Psoas muscle (tissue), 8 donors: ENCODE results near the gene ARHGEF26. TPM values are rescaled to one million over a fixed set of nuclear protein-coding genes. Genes with fewer than 3 reads are reported as not detected.

Source experiments
- ATAC-seq, 4 donors: fragments of 200-7000 bp; cut with Tn5 transposase; one replicate each; pipeline ENCODE4 v1.9.1; 2020; ENCODE audit warnings: moderate library complexity in 3 of 4, mild to moderate bottlenecking in 2 of 4
- DNase-seq, 2 donors: peaks; one replicate each; pipeline ENCODE4 v3.0.0-alpha.2; 2020
- H3K27ac ChIP-seq: fragments of 200-600 bp; one replicate; pipeline ENCODE4 v1.8.0; 2022
- H3K27me3 ChIP-seq, 3 donors: fragments of 200-600 bp in 1 of 3; one replicate each; pipeline versions ENCODE4 v1.6.1 to v1.8.0; 2013 to 2022; ENCODE audit warnings: low read length in 2 of 3, mild to moderate bottlenecking in 2 of 3, moderate library complexity in 1 of 3; ENCODE audit not compliant: insufficient read depth in 3 of 3
- H3K36me3 ChIP-seq, 2 donors: fragments of 200-600 bp in 1 of 2; one replicate each; pipeline versions ENCODE4 v1.6.1 to v1.8.0; 2013 to 2022; ENCODE audit warnings: low read depth in 1 of 2, mild to moderate bottlenecking in 1 of 2, moderate library complexity in 1 of 2; ENCODE audit not compliant: insufficient read depth in 1 of 2
- H3K4me1 ChIP-seq: fragments of 200-600 bp; one replicate; pipeline ENCODE4 v1.8.0; 2022
- H3K4me3 ChIP-seq: fragments of 200-600 bp; one replicate; pipeline ENCODE4 v1.8.0; 2022; ENCODE audit warnings: mild to moderate bottlenecking
- H3K9me3 ChIP-seq: fragments of 200-600 bp; one replicate; pipeline ENCODE4 v1.8.0; 2022
- CTCF ChIP-seq: fragments of 200-600 bp; IDR thresholded peaks from one replicate; pipeline ENCODE4 v1.8.0; 2022; ENCODE audit warnings: antibody characterized with exemption
- WGBS, 3 donors: extraction: QIAGEN DNeasy Blood & Tissue Kit; methylation state at CpG; one replicate each; pipeline versions ENCODE4 v1.1.6 to v1.1.7; 2013; 5-methylcytosine and 5-hydroxymethylcytosine counted together
- intact Hi-C, 2 donors: fragments of 100-400 bp; cut with DNase I; formaldehyde crosslinking; loops; one replicate each; pipeline versions ENCODE4 v1.11.0 to v1.14.2; 2022
- polyA plus RNA-seq, 3 donors: library from polyadenylated mRNA; stranded (reverse); fragments of 200-250 nt; gene quantifications; one replicate each; pipeline ENCODE4 v1.2.3, GENCODE V29; 2013
- total RNA-seq, 4 donors: library from RNA; stranded (reverse); fragmentation: NEBNext Ultra II Directional in 2 of 4; extraction: Animal tissue kit (Norgen Biotek cat#: 25700) in 2 of 4; gene quantifications; one replicate each; pipeline versions ENCODE4 v1.2.1 to v1.2.4, GENCODE V29; 2021 to 2023
- donor health status: healthy with polysubstance abuse.
- donor health status: DM: no; HTN: no; CAD: no; lungs with moderate emphysema.
- donor health status: Bipolar disorder and iron deficiency.
- donor health status: healthy.
- donor health status: DM: yes; HTN: yes; CAD: no.
- donor health status: DM: no; HTN: no; CAD: no.
- donor health status: DM: no; HTN: no; CAD: no.
- donor health status: DM: yes; HTN: yes; CAD: no.

The ARHGEF26 gene
- total and polyA plus RNA-seq, 7 donors = 0.35 to 1.8 (median 0.42) TPM

GRCh38 chr3:154294016-154294415, 172.8 kb downstream of the ARHGEF26 start:
- Histone ChIP-seq H3K27ac (no peak overlapping the region), H3K36me3 (peaks cover 4 to 89% of the 10 kb centered on the region in 2 donors), H3K27me3 (no peaks in the 10 kb centered on the region), H3K4me3 (no peak overlapping the region), H3K4me1 (no peaks in the 10 kb centered on the region), H3K9me3 (no peaks in the 10 kb centered on the region)
- intact Hi-C loops = no loop called here
- TF ChIP-seq CTCF = no peak
- WGBS, 3 donors = 98 to 100% (median 99%) methylated on average over 2 of the region's 2 CpGs
- no peak for ATAC-seq
- DNase-seq = no peak

- Histone ChIP-seq H3K9me3 (no peaks in the 10 kb centered on the region), H3K36me3 (peaks cover 2 to 100% of the 10 kb centered on the region in 2 donors), H3K4me3 (no peak overlapping the region), H3K27me3 (no peaks in the 10 kb centered on the region), H3K27ac (no peak overlapping the region), H3K4me1 (no peaks in the 10 kb centered on the region)
- ATAC-seq = no peak
- TF ChIP-seq CTCF = no peak
- 89 to 92% (median 91%) methylated on average over 3 of the region's 3 CpGs for WGBS, 3 donors
- intact Hi-C loops = no loop called here
- DNase-seq = no peak
Observed at GRCh38 chr3:154301561-154301960, 180.4 kb downstream of the ARHGEF26 start.

- Histone ChIP-seq H3K4me1 (peaks cover 14% of the 10 kb centered on the region), H3K27ac (no peak overlapping the region)
Observed at GRCh38 chr3:154304116-154304786, 183.1 kb downstream of the ARHGEF26 start.

GRCh38 chr3:154304936-154305335, 183.7 kb downstream of the ARHGEF26 start:
- Histone ChIP-seq H3K4me1 (peaks cover 14% of the 10 kb centered on the region), H3K4me3 (no peak overlapping the region), H3K36me3 (peaks cover 2 to 94% of the 10 kb centered on the region in 2 donors), H3K9me3 (no peaks in the 10 kb centered on the region), H3K27me3 (no peaks in the 10 kb centered on the region), H3K27ac (no peak overlapping the region)
- no peak for TF ChIP-seq CTCF
- intact Hi-C loops = no loop called here
- 94 to 98% (median 96%) methylated on average over 3 of the region's 3 CpGs for whole genome bisulfite sequencing, 3 donors
- ATAC-seq (no peak), DNase-seq (no peak)

More at GRCh38 chr3:154304116-154304786, 183.1 kb downstream of the ARHGEF26 start:
- H3K27me3 ChIP-seq = no peaks in the 10 kb centered on the region
- no peak for ATAC-seq
- no peaks in the 10 kb centered on the region for H3K9me3 ChIP-seq
- intact Hi-C loops = no loop called here
- no peak for TF ChIP-seq CTCF
- no peak overlapping the region for H3K4me3 ChIP-seq
- DNase-seq = no peak
- peaks cover 2 to 95% of the 10 kb centered on the region in 2 donors for H3K36me3 ChIP-seq

GRCh38 chr3:154307363-154307762, 186.2 kb downstream of the ARHGEF26 start:
- ATAC-seq (no peak), DNase-seq (no peak)
- no peak overlapping the region for H3K4me3 ChIP-seq
- intact Hi-C loops = no loop called here
- peaks cover 2 to 90% of the 10 kb centered on the region in 2 donors for H3K36me3 ChIP-seq
- no peak overlapping the region for H3K27ac ChIP-seq
- TF ChIP-seq CTCF = no peak
- H3K4me1 ChIP-seq = peaks cover 14% of the 10 kb centered on the region
- H3K9me3 ChIP-seq = no peaks in the 10 kb centered on the region
- H3K27me3 ChIP-seq = no peaks in the 10 kb centered on the region
